ENCODE measurements around the gene EFL1. TPM values are rescaled to one million over a fixed set of nuclear protein-coding genes. Genes with fewer than 3 reads are reported as not detected.

Gene EFL1
- total and polyA plus RNA-seq, 10 of the 15 experiments (the other 5 are each of a cell fraction or from before 2014, with no cell fraction given): 6.2 to 42.3 (median 24.7) TPM

- no peak for TF ChIP-seq GATAD2B (conservative IDR thresholded peaks at IDR 0.05; ENCODE audit: low read depth)
- TF ChIP-seq MEF2B (IDR thresholded peaks at IDR 0.05; ENCODE audit: partially characterized antibody, poor library complexity, severe bottlenecking): no peak
Observed at GRCh38 chr15:82176542-82176941, 86.0 kb downstream of the EFL1 start (continued).

- H3K4me3 ChIP-seq: no peak overlapping the region
- 100% methylated on average over 5 of the region's 5 CpGs for WGBS (ENCODE audit: insufficient coverage, insufficient replicate concordance, low lambda C conversion rate, missing lambda C conversion rate)
- BruUV-seq (replicated peaks): no TSS peak
- ATAC-seq: no peak
- H3K36me3 ChIP-seq (ENCODE audit: control insufficient read depth in 2 of 2, insufficient read depth in 2 of 2, low read length in 1 of 2): no peaks in the 10 kb centered on the region; a peak in 1 of 4 replicates
- no peaks in the 10 kb centered on the region for H3K27me3 ChIP-seq (replicated peaks in 1 of 2; ENCODE audit: control insufficient read depth in 2 of 2, insufficient read depth in 2 of 2, low read length in 1 of 2)
- no peaks in the 10 kb centered on the region for H3K9me3 ChIP-seq (replicated peaks; ENCODE audit: control insufficient read depth, insufficient read depth, low read length)
- POLR2A ChIA-PET: no interaction called here
- CTCF ChIA-PET: no interaction called here
- no peaks in the 10 kb centered on the region for H3K79me2 ChIP-seq (ENCODE audit: control insufficient read depth, insufficient read depth, low read length)
- DNase-seq (ENCODE audit: low read depth, low spot score): no peak
- SMC1A ChIA-PET (ENCODE audit: uncharacterized antibody, unreplicated experiment): no interaction called here
- FAIRE-seq: no peak
- H3K27ac ChIP-seq (ENCODE audit: control insufficient read depth, insufficient read depth): no peak overlapping the region
- H3K9ac ChIP-seq (ENCODE audit: control insufficient read depth, insufficient read depth, low read length): no peak overlapping the region
- no peaks in the 10 kb centered on the region for H4K20me1 ChIP-seq (ENCODE audit: control insufficient read depth, insufficient read depth)
- intact Hi-C loops (cut with micrococcal nuclease; ENCODE audit: unreplicated experiment) (no loop called here), in situ Hi-C loops (cut with MboI) (no loop called here)
- H3K4me2 ChIP-seq (ENCODE audit: control insufficient read depth, insufficient read depth): no peak overlapping the region
- RAD21 ChIA-PET (ENCODE audit: unreplicated experiment): interaction anchor here (1.4 kb wide), 1 partner anchor 9 kb away, joined by 4 read pairs; no protein-coding TSS in a partner anchor
- no peaks in the 10 kb centered on the region for H3K4me1 ChIP-seq (ENCODE audit: control insufficient read depth, insufficient read depth, low read length)
- H2AFZ ChIP-seq (ENCODE audit: control insufficient read depth, low read depth, low read length): no peak overlapping the region
- TF ChIP-seq BACH1 (IDR thresholded peaks at IDR 0.05; ENCODE audit: borderline replicate concordance) (no peak), TCF3 (IDR thresholded peaks at IDR 0.05; ENCODE audit: borderline replicate concordance, insufficient read depth, low read depth, low read length) (no peak), CEBPB (IDR thresholded peaks at IDR 0.05; ENCODE audit: borderline replicate concordance in 1 of 2, low read depth in 2 of 2, low read length in 2 of 2) (no peak), SMARCA5 (IDR thresholded peaks at IDR 0.05) (no peak), PKNOX1 (IDR thresholded peaks at IDR 0.05) (no peak), CHD4 (IDR thresholded peaks at IDR 0.05) (no peak), RB1 (IDR thresholded peaks at IDR 0.05; ENCODE audit: borderline replicate concordance) (no peak), POU2F2 (IDR thresholded peaks at IDR 0.05; ENCODE audit: borderline replicate concordance, low read depth, low read length) (no peak), HDAC2 (IDR thresholded peaks at IDR 0.05) (no peak), PBX3 (IDR thresholded peaks at IDR 0.05; ENCODE audit: insufficient replicate concordance, low read depth, low read length) (no peak), EP300 (IDR thresholded peaks at IDR 0.05; ENCODE audit: borderline replicate concordance in 1 of 2, control insufficient read depth in 1 of 2, low read depth in 2 of 2, low read length in 2 of 2) (no peak), BCL3 (IDR thresholded peaks at IDR 0.05; ENCODE audit: borderline replicate concordance, insufficient read depth, low read depth, low read length, poor library complexity, severe bottlenecking) (no peak), SMAD5 (IDR thresholded peaks at IDR 0.05; ENCODE audit: low read depth) (no peak), CHD1 (IDR thresholded peaks at IDR 0.05; ENCODE audit: low read depth, low read length) (no peak), HCFC1 (IDR thresholded peaks at IDR 0.05; ENCODE audit: low read length) (no peak)
- TF ChIP-seq, protein P1, sequence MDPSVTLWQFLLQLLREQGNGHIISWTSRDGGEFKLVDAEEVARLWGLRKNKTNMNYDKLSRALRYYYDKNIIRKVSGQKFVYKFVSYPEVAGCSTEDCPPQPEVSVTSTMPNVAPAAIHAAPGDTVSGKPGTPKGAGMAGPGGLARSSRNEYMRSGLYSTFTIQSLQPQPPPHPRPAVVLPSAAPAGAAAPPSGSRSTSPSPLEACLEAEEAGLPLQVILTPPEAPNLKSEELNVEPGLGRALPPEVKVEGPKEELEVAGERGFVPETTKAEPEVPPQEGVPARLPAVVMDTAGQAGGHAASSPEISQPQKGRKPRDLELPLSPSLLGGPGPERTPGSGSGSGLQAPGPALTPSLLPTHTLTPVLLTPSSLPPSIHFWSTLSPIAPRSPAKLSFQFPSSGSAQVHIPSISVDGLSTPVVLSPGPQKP (IDR thresholded peaks at IDR 0.05; ENCODE audit: low read depth, low read length): no peak
Observed at GRCh38 chr15:82174471-82175235, 87.9 kb downstream of the EFL1 start.

Data from GM12878 (cell line).